Right ventricle myocardium inferior (tissue), 1 donor: ENCODE results near the gene MPDU1. TPM values are rescaled to one million over a fixed set of nuclear protein-coding genes. Genes with fewer than 3 reads are reported as not detected.
A peak's percentile ranks its signal among the peaks of the same experiment; 100 is the strongest.

Experiments used
- ATAC-seq: fragments of 200-7000 bp; cut with Tn5 transposase; one replicate; pipeline ENCODE4 v1.9.1; 2020; ENCODE audit warnings: mild to moderate bottlenecking, moderate library complexity
- DNase-seq: peaks from one replicate; pipeline ENCODE4 v3.0.0; 2021; ENCODE audit errors: missing footprints
- intact Hi-C: fragments of 100-400 bp; cut with DNase I; formaldehyde crosslinking; loops from one replicate; pipeline ENCODE4 v1.11.0; 2022
- total RNA-seq: library from RNA; stranded (reverse); fragmentation: NEBNext Ultra II Directional; extraction: Animal tissue kit (Norgen Biotek cat#: 25700); gene quantifications from one replicate; pipeline ENCODE4 v1.2.1, GENCODE V29; 2021
- donor health status: DM: no; HTN: yes; CAD: no; lungs with severe emphysema.

Gene MPDU1
- total RNA-seq, 1 donor from 2014 or later, result 32.0 TPM

DNA sequence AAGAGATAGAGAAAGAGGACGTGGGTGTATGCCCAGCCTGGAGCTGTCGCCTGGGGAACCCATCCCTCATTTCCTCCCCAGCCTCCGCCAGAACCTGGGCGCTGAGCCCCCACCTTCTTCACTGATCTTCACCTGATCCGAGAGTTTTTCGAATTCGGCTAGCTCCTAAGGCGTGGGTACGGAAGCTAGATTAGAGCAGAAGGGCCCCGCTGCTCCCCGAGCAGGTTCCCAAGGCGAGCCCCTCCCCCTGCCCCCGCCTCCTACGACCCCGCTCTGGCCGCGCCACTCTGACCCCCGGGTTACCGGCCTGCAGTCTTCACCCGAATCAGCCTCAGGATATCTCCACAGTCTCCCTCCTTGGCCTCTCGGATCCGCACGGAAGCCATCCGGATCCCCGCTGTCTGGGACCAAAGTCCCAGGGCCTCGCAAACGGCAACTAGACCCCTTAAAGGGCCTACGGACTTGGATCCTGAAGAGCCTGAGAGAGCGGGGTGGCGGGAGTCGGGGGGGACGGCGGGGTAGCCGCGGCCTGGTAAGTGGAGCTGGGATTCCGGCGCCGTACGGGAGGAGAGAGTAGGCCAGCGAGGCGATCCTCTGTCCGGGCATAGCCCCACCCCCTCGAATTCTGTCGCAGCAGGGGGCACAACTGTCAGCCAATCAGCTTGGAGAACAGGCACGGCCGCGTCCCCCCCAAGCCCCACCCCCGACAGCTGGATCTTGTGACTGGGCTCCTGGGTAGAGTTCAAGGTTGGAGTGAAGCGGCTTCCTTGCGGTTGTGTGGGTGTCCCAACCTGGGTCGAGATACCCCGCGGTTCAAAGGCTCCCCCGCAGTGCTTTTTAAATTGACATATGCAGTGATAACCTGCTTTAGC, 43.8 kb downstream of the MPDU1 start, which contains the start of gene SAT2:
SAT2 (minus strand) TSS at position 572 of the 872 bp plus-strand sequence; CDS start at position 386, 186 bp downstream.
- DNase-seq, result peak; percentile 96
- ATAC-seq, result peak; percentile 98
- intact Hi-C loops, result no loop called here

DNA sequence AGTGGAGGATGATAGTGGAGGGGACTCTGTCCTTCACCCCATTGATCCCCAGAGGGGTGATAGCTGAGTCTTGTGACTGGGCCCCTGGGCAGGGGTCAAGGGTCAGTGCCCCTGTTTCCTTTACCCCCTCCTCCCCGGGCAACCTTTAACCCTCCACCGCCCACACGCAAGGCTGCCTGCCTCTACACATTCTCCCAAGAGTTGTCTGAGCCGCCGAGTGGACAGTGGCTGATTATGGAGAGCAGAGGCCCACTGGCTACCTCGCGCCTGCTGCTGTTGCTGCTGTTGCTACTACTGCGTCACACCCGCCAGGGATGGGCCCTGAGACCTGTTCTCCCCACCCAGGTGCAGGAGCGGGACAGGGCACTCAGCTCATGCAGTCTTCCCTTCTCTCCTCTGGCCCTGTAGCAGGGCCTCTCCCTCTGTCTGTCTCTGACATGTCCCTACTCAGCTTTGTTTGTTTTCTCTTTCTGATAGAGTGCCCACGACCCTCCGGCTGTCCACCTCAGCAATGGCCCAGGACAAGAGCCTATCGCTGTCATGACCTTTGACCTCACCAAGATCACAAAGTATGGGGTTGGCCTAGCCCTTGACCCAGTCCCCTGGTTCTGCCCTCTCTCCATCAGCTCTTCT, 46.4 kb downstream of the MPDU1 start, which contains the start of gene SHBG:
SHBG (plus strand) TSS at position 197 of the 633 bp plus-strand sequence; CDS start at position 235, 38 bp downstream.
- DNase-seq (no peak), ATAC-seq (no peak)
- intact Hi-C loops, result no loop called here

DNA sequence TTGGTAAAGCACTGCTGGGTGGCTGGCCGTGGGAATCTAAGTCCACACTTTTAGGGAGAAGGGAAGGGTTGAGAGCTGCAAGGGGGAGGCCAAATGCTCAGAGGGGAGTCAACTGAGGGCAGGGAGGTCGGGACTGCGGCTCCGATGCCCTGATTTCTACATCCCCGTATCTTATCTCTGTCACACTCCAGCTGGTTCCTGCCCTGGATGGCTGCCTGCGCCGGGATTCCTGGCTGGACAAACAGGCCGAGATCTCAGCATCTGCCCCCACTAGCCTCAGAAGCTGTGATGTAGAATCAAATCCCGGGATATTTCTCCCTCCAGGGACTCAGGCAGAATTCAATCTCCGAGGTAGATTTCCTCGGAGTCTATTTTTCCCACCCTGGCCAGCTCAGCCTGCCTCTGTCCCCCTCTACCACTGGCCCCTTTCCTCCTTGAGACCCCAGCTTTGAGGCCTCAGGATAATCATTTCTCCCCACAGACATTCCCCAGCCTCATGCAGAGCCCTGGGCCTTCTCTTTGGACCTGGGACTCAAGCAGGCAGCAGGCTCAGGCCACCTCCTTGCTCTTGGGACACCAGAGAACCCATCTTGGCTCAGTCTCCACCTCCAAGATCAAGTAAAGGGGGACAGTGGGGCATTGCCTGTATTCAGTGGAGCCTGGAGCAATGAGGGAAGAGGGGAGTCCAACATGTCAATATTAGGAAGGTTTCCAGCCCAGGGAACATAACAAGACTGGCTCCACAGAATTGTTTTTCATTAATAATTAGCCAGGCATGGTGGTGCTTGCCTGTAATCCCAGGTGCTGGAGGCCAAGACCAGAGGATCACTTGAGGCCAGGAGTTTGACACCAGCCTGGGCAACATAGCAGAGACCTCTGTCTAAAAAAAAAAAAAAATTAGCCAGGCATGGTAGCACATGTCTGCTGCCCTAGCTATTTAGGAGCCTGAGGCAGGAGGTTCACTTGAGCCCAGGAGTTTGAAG, 48.0 kb downstream of the MPDU1 start:
- DNase-seq (no peak), ATAC-seq (no peak)
- intact Hi-C loops, result loop anchor here (1.0 kb wide), 1 partner anchor 55 kb away; no protein-coding TSS in a partner anchor

DNA sequence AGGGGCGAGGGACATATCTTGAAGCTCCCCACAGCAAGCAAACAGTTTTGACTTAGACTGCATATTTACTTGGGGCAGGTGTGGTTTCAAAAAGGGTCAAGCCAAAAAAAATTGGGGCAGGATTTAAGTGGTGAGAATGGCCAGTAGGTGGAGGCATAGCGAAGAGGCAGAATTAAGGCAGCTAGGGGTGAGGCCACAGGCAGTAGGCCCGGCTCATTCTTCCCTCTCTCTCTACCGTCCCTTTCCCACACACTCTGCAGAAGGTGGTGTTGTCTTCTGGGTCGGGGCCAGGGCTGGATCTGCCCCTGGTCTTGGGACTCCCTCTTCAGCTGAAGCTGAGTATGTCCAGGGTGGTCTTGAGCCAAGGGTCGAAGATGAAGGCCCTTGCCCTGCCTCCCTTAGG, 48.8 kb downstream of the MPDU1 start:
- intact Hi-C loops, result loop anchor here (1.0 kb wide), 1 partner anchor 54 kb away; no protein-coding TSS in a partner anchor
- no peak for ATAC-seq
- DNase-seq, result no peak

DNA sequence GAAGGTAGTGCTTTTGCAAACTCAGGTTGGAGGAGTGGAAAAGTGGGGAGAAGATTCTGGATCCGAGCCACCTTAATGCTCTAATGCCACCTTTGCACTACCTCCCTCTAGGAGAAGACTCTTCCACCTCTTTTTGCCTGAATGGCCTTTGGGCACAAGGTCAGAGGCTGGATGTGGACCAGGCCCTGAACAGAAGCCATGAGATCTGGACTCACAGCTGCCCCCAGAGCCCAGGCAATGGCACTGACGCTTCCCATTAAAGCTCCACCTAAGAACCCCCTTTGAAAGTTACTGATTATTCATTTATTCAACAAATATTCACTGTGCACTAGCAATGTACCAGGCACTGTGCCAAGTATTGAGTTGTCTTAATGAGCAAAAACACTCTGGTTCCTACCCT, 49.4 kb downstream of the MPDU1 start:
- ATAC-seq, result no peak
- DNase-seq, result no peak
- intact Hi-C loops, result no loop called here

DNA sequence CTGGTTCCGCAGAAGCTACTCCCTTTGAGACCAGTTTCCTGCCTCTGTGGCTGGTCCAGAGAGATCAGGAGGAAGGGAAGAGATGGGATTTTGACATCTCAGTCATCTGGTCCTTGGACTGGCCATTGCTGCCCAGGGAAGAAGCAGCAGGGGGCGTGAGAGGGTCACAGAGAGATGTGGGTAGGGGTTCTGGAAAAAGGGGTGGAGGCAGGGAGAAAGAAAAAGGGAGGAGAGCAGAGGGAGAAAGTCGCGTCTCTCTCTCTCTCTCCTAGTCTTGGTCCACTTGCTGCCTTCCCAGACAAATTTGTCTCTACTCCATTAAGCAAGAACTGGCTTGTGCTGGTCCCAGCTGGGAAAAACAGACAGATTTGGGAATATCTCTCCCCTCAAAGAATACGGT, 50.7 kb downstream of the MPDU1 start:
- no peak for ATAC-seq
- intact Hi-C loops, result no loop called here

DNA sequence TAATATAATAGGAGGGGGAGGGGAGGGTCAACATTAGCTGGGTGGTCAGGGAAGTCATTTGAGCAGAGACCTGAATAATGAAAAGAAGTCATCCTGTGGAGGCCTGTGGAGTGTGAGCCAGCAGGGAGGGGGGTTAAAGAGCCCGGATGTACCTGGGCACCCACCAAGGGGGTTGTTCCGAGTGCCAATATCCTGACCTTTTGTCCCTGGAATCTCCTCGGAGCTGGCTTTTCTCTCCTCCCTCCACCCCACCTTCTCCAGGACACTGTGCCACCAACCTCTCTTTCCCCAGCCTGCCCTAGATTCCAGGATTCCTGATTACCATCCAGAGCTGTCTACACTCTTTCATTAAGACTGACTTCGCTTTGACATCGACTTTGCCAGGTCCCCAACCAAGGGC, 52.5 kb downstream of the MPDU1 start:
- DNase-seq (peak; percentile 13), ATAC-seq (no peak)
- intact Hi-C loops, result no loop called here

More for the DNA sequence above, 50.7 kb downstream of the MPDU1 start:
- no peak for DNase-seq

Other genes with a start within 250 kb of the MPDU1 start
- gene ACAP1, start 247.3 kb upstream of the MPDU1 start, total RNA-seq, result 14.0 TPM
- 4.7 TPM for gene KCTD11, start 231.7 kb upstream of the MPDU1 start, total RNA-seq
- gene TMEM95, start 228.7 kb upstream of the MPDU1 start, total RNA-seq, result not detected
- 2.6 TPM for gene TNK1, start 202.8 kb upstream of the MPDU1 start, total RNA-seq
- 18.4 TPM for gene PLSCR3, start 189.3 kb upstream of the MPDU1 start, total RNA-seq
- 64.0 TPM for gene TMEM256, start 179.8 kb upstream of the MPDU1 start, total RNA-seq
- 7.0 TPM for gene NLGN2, start 176.0 kb upstream of the MPDU1 start, total RNA-seq
- gene SPEM1, start 163.5 kb upstream of the MPDU1 start, total RNA-seq, result not detected
- not detected for gene SPEM2, start 158.2 kb upstream of the MPDU1 start, total RNA-seq
- gene SPEM3, start 155.0 kb upstream of the MPDU1 start, total RNA-seq, result not detected
- 2.7 TPM for gene TMEM102, start 148.4 kb upstream of the MPDU1 start, total RNA-seq
- gene FGF11, start 144.3 kb upstream of the MPDU1 start, total RNA-seq, result 11.7 TPM
- gene CHRNB1, start 138.8 kb upstream of the MPDU1 start, total RNA-seq, result 11.8 TPM
- 62.1 TPM for gene ZBTB4, start 104.2 kb upstream of the MPDU1 start, total RNA-seq
- not detected for gene SLC35G6, start 102.4 kb upstream of the MPDU1 start, total RNA-seq
- 36.4 TPM for gene POLR2A, start 99.5 kb upstream of the MPDU1 start, total RNA-seq
- 41.7 TPM for gene TNFSF12, start 34.8 kb upstream of the MPDU1 start, total RNA-seq
- 13.5 TPM for gene TNFSF13, start 25.1 kb upstream of the MPDU1 start, total RNA-seq
- gene SENP3, start 21.9 kb upstream of the MPDU1 start, total RNA-seq, result 33.0 TPM
- 40.4 TPM for gene CD68, start 4.2 kb upstream of the MPDU1 start, total RNA-seq
- gene SOX15, start 6.2 kb downstream of the MPDU1 start, total RNA-seq, result 0.89 TPM
- 103 TPM for gene FXR2, start 31.0 kb downstream of the MPDU1 start, total RNA-seq
- gene SAT2, start 44.0 kb downstream of the MPDU1 start, total RNA-seq, result 78.9 TPM
- 0.35 TPM for gene SHBG, start 46.3 kb downstream of the MPDU1 start, total RNA-seq
- gene ATP1B2, start 67.1 kb downstream of the MPDU1 start, total RNA-seq, result 3.8 TPM
- gene TP53, start 103.6 kb downstream of the MPDU1 start, total RNA-seq, result 15.4 TPM
- gene WRAP53, start 104.6 kb downstream of the MPDU1 start, total RNA-seq, result 5.6 TPM
- 0.11 TPM for gene EFNB3, start 121.3 kb downstream of the MPDU1 start, total RNA-seq
- not detected for gene DNAH2, start 133.9 kb downstream of the MPDU1 start, total RNA-seq